Fibroblast of mammary gland (primary cell): ENCODE results near the gene DTNB.
A peak's percentile ranks its signal among the peaks of the same experiment; 100 is the strongest.

Experiments
- DNase-seq: peaks from one replicate; pipeline ENCODE4 v3.0.0-alpha.2; 2010; ENCODE audit warnings: low read depth
- H3K4me3 ChIP-seq: 2 replicates; pipeline ENCODE4 v1.5.1; 2011; ENCODE audit warnings: low read depth, mild to moderate bottlenecking, low read length, moderate library complexity; ENCODE audit not compliant: control insufficient read depth
- TF ChIP-seq, protein P1 (sequence below): conservative IDR thresholded peaks from 2 replicates; pipeline ENCODE4 v1.5.1; 2011; ENCODE audit warnings: low read depth, low read length, inconsistent platforms; ENCODE audit not compliant: control insufficient read depth, insufficient read depth

DTNB gene

DNA sequence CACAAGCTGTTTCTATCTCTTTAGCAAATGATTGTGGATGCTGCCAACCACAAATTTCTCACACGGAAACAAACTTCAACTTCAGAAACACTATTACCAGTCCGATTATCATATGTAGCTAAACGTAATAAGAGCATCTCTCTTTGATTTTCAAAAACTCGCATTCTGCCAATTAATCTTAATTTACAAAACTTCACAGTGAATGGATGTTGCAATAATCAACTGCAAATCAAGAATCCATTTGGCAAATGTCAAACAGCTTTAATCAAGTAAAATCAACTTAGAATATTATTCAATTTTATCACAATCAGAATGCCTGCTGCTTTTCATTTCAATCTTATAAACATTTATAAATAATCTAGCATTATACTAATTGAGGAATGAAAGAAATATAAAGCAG is 54.2 kb downstream of the DTNB start:
- DNase-seq: no peak
- H3K4me3 ChIP-seq: no peak overlapping the region
- TF ChIP-seq, protein P1, sequence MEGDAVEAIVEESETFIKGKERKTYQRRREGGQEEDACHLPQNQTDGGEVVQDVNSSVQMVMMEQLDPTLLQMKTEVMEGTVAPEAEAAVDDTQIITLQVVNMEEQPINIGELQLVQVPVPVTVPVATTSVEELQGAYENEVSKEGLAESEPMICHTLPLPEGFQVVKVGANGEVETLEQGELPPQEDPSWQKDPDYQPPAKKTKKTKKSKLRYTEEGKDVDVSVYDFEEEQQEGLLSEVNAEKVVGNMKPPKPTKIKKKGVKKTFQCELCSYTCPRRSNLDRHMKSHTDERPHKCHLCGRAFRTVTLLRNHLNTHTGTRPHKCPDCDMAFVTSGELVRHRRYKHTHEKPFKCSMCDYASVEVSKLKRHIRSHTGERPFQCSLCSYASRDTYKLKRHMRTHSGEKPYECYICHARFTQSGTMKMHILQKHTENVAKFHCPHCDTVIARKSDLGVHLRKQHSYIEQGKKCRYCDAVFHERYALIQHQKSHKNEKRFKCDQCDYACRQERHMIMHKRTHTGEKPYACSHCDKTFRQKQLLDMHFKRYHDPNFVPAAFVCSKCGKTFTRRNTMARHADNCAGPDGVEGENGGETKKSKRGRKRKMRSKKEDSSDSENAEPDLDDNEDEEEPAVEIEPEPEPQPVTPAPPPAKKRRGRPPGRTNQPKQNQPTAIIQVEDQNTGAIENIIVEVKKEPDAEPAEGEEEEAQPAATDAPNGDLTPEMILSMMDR: no peak

- peak; percentile 79 for DNase-seq
- no peak overlapping the region for H3K4me3 ChIP-seq
- TF ChIP-seq, protein P1: no peak
These were observed 54.7 kb downstream of the DTNB start for GRCh38 chr2:25618676-25619075.

- DNase-seq: peak; percentile 87
- no peak overlapping the region for H3K4me3 ChIP-seq
- TF ChIP-seq, protein P1: no peak
These were observed 55.3 kb downstream of the DTNB start for GRCh38 chr2:25617948-25618646.

GRCh38 chr2:25615920-25616319 is 57.5 kb downstream of the DTNB start:
- DNase-seq: no peak
- H3K4me3 ChIP-seq: no peak overlapping the region
- TF ChIP-seq, protein P1: no peak

- TF ChIP-seq, protein P1: no peak
- no peak overlapping the region for H3K4me3 ChIP-seq
- DNase-seq: no peak
These were observed 58.0 kb downstream of the DTNB start for GRCh38 chr2:25615386-25615785.

- no peak overlapping the region for H3K4me3 ChIP-seq
- TF ChIP-seq, protein P1: no peak
- DNase-seq: peak; percentile 10
These were observed 58.7 kb downstream of the DTNB start for GRCh38 chr2:25614711-25615110.
